WERI-Rb-1 (cell line): ENCODE data around the gene FHIT.

Experiments
- DNase-seq: peaks from one replicate; pipeline ENCODE4 v3.0.0-alpha.2; 2020
- H3K27ac ChIP-seq: fragments of 250-450 bp; sonication (Bioruptor Pico); 2 replicates; pipeline ENCODE4 v1.5.1; 2020; ENCODE audit warnings: mild to moderate bottlenecking, moderate library complexity
- H3K27me3 ChIP-seq: fragments of 250-450 bp; sonication (Bioruptor Pico); 2 replicates; pipeline ENCODE4 v1.5.1; 2021; ENCODE audit warnings: mild to moderate bottlenecking, low read depth, moderate library complexity; ENCODE audit not compliant: insufficient read depth, severe bottlenecking
- H3K36me3 ChIP-seq: fragments of 250-450 bp; sonication (Bioruptor Pico); 2 replicates; pipeline ENCODE4 v1.5.1; 2020; ENCODE audit warnings: mild to moderate bottlenecking, moderate library complexity
- H3K4me3 ChIP-seq: 2 replicates; pipeline ENCODE4 v1.5.1; 2011; ENCODE audit warnings: low read depth, mild to moderate bottlenecking, control low read depth, low read length
- H3K9me3 ChIP-seq: fragments of 250-450 bp; sonication (Bioruptor Pico); 2 replicates; pipeline ENCODE4 v1.5.1; 2021; ENCODE audit warnings: mild to moderate bottlenecking, moderate library complexity; ENCODE audit not compliant: severe bottlenecking
- TF ChIP-seq, protein P1 (sequence below): IDR thresholded peaks from 2 replicates; pipeline ENCODE4 v1.5.1; 2011; ENCODE audit warnings: low read depth, mild to moderate bottlenecking, control low read depth, inconsistent platforms, low read length

The FHIT gene

GRCh38 chr3:59996056-59996455 is 1255.2 kb downstream of the FHIT start:
- H3K27me3 ChIP-seq, result no peaks in the 10 kb centered on the region

GRCh38 chr3:59995563-59995962 is 1255.7 kb downstream of the FHIT start:
- Histone ChIP-seq H3K27me3 (no peaks in the 10 kb centered on the region), H3K27ac (no peak overlapping the region), H3K4me3 (no peak overlapping the region), H3K9me3 (no peaks in the 10 kb centered on the region), H3K36me3 (no peaks in the 10 kb centered on the region)
- TF ChIP-seq, protein P1, sequence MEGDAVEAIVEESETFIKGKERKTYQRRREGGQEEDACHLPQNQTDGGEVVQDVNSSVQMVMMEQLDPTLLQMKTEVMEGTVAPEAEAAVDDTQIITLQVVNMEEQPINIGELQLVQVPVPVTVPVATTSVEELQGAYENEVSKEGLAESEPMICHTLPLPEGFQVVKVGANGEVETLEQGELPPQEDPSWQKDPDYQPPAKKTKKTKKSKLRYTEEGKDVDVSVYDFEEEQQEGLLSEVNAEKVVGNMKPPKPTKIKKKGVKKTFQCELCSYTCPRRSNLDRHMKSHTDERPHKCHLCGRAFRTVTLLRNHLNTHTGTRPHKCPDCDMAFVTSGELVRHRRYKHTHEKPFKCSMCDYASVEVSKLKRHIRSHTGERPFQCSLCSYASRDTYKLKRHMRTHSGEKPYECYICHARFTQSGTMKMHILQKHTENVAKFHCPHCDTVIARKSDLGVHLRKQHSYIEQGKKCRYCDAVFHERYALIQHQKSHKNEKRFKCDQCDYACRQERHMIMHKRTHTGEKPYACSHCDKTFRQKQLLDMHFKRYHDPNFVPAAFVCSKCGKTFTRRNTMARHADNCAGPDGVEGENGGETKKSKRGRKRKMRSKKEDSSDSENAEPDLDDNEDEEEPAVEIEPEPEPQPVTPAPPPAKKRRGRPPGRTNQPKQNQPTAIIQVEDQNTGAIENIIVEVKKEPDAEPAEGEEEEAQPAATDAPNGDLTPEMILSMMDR, result no peak
- no peak for DNase-seq

More at GRCh38 chr3:59996056-59996455, 1255.2 kb downstream of the FHIT start:
- no peak for DNase-seq
- H3K4me3 ChIP-seq, result no peak overlapping the region
- TF ChIP-seq, protein P1, result no peak
- no peak overlapping the region for H3K27ac ChIP-seq
- no peaks in the 10 kb centered on the region for H3K9me3 ChIP-seq
- H3K36me3 ChIP-seq, result no peaks in the 10 kb centered on the region

GRCh38 chr3:59994732-59995304 is 1256.4 kb downstream of the FHIT start:
- Histone ChIP-seq H3K4me3 (no peak overlapping the region), H3K9me3 (no peaks in the 10 kb centered on the region), H3K27me3 (no peaks in the 10 kb centered on the region), H3K36me3 (no peaks in the 10 kb centered on the region), H3K27ac (no peak overlapping the region; the same call in 1 of the 2 replicates)
- TF ChIP-seq, protein P1, result no peak
- peak; percentile 41 for DNase-seq

DNA sequence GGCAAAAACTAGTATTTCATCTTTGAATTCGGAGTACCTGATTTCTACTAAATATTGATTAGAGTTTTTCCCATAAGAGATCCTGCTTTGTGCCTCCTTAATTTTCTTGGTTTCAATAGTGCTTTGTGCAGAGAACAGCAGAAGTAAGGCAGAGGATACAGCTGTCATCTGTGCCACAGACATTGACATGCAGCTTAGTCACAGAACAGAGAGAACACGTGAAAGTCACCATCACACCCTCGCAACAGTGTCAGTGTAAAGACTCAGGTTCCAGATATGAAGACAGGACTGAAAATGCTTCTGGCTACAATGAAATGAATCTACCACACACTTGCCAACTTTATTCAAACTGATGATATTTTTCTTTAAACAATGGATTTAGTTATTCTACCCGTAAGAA is 1258.7 kb downstream of the FHIT start:
- no peaks in the 10 kb centered on the region for H3K9me3 ChIP-seq
- DNase-seq, result no peak
- no peak overlapping the region for H3K27ac ChIP-seq
- no peak overlapping the region for H3K4me3 ChIP-seq
- TF ChIP-seq, protein P1, result no peak
- no peaks in the 10 kb centered on the region for H3K36me3 ChIP-seq
- no peaks in the 10 kb centered on the region for H3K27me3 ChIP-seq

GRCh38 chr3:59990915-59991314 is 1260.3 kb downstream of the FHIT start:
- no peak overlapping the region for H3K4me3 ChIP-seq
- no peaks in the 10 kb centered on the region for H3K36me3 ChIP-seq
- H3K9me3 ChIP-seq, result no peaks in the 10 kb centered on the region
- TF ChIP-seq, protein P1, result no peak
- H3K27me3 ChIP-seq, result no peaks in the 10 kb centered on the region
- DNase-seq, result no peak
- no peak overlapping the region for H3K27ac ChIP-seq

DNA sequence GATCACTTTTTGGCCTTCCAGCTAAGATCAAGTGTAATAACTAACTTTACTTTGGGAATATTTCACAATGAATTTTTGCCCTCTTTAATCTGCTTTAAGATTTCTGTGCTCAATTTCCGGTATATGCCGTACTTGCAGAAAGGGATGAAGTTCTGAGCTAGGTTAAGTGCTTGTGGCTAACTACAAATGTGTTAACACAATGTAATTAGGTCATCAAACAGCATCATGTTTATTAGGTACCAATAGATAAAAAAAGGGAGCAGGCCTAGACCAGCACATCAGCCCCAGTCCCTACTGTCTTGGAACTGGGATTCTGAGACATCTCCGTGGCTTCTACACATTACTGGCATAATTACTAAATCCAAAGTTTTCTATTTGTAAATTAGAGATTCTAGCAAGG is 1268.7 kb downstream of the FHIT start:
- Histone ChIP-seq H3K36me3 (no peaks in the 10 kb centered on the region), H3K4me3 (no peak overlapping the region), H3K9me3 (no peaks in the 10 kb centered on the region), H3K27me3 (no peaks in the 10 kb centered on the region), H3K27ac (no peak overlapping the region)
- TF ChIP-seq, protein P1, result no peak
- DNase-seq, result no peak
